Adipocyte (in vitro differentiated cells): ENCODE results near the gene ELOVL6.
"Not testable (repeated sequence)": the region's sequence is repeated elsewhere in the genome, so short reads cannot be mapped to it uniquely, and the experiment has no call there.

Experiments used
- DNase-seq: peaks from one replicate; pipeline ENCODE4 v3.0.0-alpha.2; 2015; ENCODE audit warnings: low read depth
- H3K27me3 ChIP-seq: replicated peaks from 2 replicates; pipeline ENCODE4 v1.7.0; 2013; ENCODE audit warnings: mild to moderate bottlenecking, low read length, moderate library complexity; ENCODE audit not compliant: control insufficient read depth, insufficient read depth
- H3K36me3 ChIP-seq: 2 replicates; pipeline ENCODE4 v1.7.0; 2013; ENCODE audit warnings: low read length, mild to moderate bottlenecking, moderate library complexity; ENCODE audit not compliant: control insufficient read depth, insufficient read depth, severe bottlenecking
- H3K4me1 ChIP-seq: 2 replicates; pipeline ENCODE4 v1.7.0; 2013; ENCODE audit warnings: mild to moderate bottlenecking, low read length, moderate library complexity; ENCODE audit not compliant: control insufficient read depth, insufficient read depth
- H3K4me3 ChIP-seq: 2 replicates; pipeline ENCODE4 v1.7.0; 2013; ENCODE audit warnings: mild to moderate bottlenecking, low read length, moderate library complexity
- H3K9ac ChIP-seq: 2 replicates; pipeline ENCODE4 v1.7.0; 2013; ENCODE audit warnings: mild to moderate bottlenecking, low read length, moderate library complexity
- H3K9me3 ChIP-seq: 2 replicates; pipeline ENCODE4 v1.7.0; 2013; ENCODE audit warnings: mild to moderate bottlenecking, low read length, moderate library complexity; ENCODE audit not compliant: control insufficient read depth

ELOVL6 gene

DNA sequence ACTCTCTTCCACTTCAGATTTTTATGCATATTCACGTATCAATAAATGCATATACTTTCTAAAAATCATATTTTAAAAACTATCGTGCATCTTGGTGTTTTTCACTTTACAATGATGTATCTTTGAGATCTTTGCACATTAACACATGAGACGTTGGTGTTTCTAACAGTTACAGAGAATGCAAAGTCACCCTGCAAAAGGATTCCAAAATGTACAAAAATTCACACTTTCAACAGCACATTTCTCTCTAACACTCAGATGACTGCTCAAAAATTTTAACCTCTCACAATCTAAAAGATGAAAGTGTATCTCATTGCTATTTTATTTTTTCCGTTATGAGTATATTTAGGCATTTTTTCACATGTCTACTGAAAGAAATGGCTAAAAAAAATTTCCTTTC is 38.9 kb downstream of the ELOVL6 start:
- no peaks in the 10 kb centered on the region for H3K27me3 ChIP-seq
- peaks cover 40% of the 10 kb centered on the region for H3K4me1 ChIP-seq
- no peaks in the 10 kb centered on the region for H3K9me3 ChIP-seq
- DNase-seq: no peak
- H3K4me3 ChIP-seq: no peak overlapping the region
- peaks cover 11% of the 10 kb centered on the region for H3K36me3 ChIP-seq
- no peak overlapping the region for H3K9ac ChIP-seq

DNA sequence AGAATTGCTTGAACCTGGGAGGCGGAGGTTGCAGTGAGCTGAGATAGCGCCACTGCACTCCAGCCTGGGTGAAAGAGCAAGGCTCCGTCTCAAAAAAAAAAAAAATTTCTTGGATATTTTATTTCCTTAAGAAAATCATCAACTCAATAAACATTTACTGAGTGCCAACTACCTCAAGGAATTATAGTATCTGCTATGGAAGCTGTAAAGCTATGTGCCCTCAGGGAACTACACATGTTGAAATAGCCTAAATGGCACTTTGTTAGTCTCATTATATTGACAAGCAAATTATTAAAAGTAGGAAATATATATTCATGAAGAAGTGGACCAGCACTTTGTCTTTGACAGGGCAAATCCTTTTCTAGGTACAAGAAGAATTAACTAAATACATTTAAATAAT is 40.8 kb downstream of the ELOVL6 start:
- Histone ChIP-seq H3K4me1 (peaks cover 22% of the 10 kb centered on the region), H3K4me3 (no peak overlapping the region), H3K9ac (no peak overlapping the region), H3K36me3 (peaks cover 12% of the 10 kb centered on the region), H3K9me3 (no peaks in the 10 kb centered on the region), H3K27me3 (no peaks in the 10 kb centered on the region)
- DNase-seq: no peak

GRCh38 chr4:110157166-110157565 is 41.2 kb downstream of the ELOVL6 start:
- DNase-seq, H3K27me3 ChIP-seq, H3K4me3 ChIP-seq, H3K9me3 ChIP-seq, H3K9ac ChIP-seq: not testable (repeated sequence)
- H3K36me3 ChIP-seq: peaks cover 16% of the 10 kb centered on the region
- peaks cover 22% of the 10 kb centered on the region for H3K4me1 ChIP-seq

GRCh38 chr4:110156442-110156841 is 42.0 kb downstream of the ELOVL6 start:
- DNase-seq: no peak
- Histone ChIP-seq H3K27me3 (no peaks in the 10 kb centered on the region), H3K4me3 (no peak overlapping the region), H3K9me3 (no peaks in the 10 kb centered on the region), H3K36me3 (peaks cover 18% of the 10 kb centered on the region), H3K4me1 (peaks cover 22% of the 10 kb centered on the region), H3K9ac (no peak overlapping the region)

- Histone ChIP-seq H3K4me1 (peaks cover 22% of the 10 kb centered on the region), H3K4me3 (no peak overlapping the region), H3K36me3 (peaks cover 18% of the 10 kb centered on the region), H3K27me3 (no peaks in the 10 kb centered on the region), H3K9me3 (no peaks in the 10 kb centered on the region), H3K9ac (no peak overlapping the region)
- no peak for DNase-seq
Measured at GRCh38 chr4:110155654-110156053, 42.8 kb downstream of the ELOVL6 start.

DNA sequence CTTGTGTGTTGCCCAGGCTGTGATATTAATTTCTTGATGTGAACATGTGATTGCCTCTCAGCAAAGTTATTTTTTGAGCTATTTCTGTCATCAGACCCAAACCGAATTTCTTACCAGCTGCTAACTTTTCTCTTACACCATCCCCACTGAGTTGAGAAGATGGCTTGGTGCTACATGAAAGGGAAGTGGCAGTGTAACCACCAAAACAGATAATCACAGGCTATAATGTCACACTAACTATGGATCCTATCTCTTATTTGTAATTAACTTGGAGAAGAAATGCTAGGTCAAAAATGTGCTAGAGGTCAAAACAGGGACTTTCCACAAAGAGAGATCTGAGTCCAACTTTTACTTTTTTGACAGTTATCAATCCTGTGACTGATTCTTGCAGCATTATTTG is 43.8 kb downstream of the ELOVL6 start:
- no peak overlapping the region for H3K4me3 ChIP-seq
- peaks cover 15% of the 10 kb centered on the region for H3K36me3 ChIP-seq
- no peak for DNase-seq
- peaks cover 18% of the 10 kb centered on the region for H3K4me1 ChIP-seq
- no peak overlapping the region for H3K9ac ChIP-seq
- H3K9me3 ChIP-seq: no peaks in the 10 kb centered on the region
- no peaks in the 10 kb centered on the region for H3K27me3 ChIP-seq

GRCh38 chr4:110152386-110152785 is 46.0 kb downstream of the ELOVL6 start:
- H3K9ac ChIP-seq: no peak overlapping the region
- H3K27me3 ChIP-seq: no peaks in the 10 kb centered on the region
- H3K36me3 ChIP-seq: peaks cover 29% of the 10 kb centered on the region
- peaks cover 8% of the 10 kb centered on the region for H3K4me1 ChIP-seq
- no peak overlapping the region for H3K4me3 ChIP-seq
- no peaks in the 10 kb centered on the region for H3K9me3 ChIP-seq
- DNase-seq: no peak

DNA sequence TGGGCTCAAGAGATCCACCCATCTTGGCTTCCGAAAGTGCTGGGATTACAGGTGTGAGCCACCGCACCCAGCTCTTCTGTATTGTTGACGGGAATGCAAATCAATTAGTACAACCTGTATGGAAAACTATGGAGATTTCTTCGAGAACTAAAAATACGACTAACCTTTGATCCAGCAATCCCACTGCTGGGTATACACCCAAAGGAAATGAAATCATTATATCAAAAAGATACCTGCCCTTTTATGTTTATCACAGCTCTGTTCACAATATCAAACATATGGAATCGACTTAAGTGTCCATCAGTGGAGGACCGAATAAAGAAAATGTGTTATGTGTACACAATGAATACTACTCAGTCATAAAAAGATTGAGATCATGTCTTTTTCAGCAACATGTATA is 49.3 kb downstream of the ELOVL6 start:
- Histone ChIP-seq H3K4me1 (peaks cover 4% of the 10 kb centered on the region), H3K36me3 (peaks cover 41% of the 10 kb centered on the region), H3K9ac (no peak overlapping the region), H3K4me3 (no peak overlapping the region), H3K27me3 (no peaks in the 10 kb centered on the region), H3K9me3 (peaks cover 4% of the 10 kb centered on the region)
- no peak for DNase-seq

DNA sequence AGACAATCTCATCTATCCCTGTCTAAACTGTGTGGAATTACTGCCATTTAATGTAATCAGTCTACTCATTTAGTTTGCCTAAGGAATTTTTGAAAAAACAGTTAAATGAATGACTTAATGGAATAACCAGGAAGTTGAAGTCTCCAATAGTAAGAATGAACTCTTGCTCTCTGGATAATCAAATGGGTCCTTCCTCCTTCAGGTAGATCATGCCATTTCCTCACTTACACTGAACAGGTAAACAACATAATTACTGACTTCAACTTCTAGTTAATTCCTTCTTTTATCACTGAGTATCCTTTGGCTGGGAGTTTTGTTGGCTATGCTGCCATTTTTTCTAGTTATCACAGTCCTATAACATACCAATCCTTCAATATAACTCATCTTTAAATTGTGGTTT is 56.0 kb downstream of the ELOVL6 start:
- Histone ChIP-seq H3K4me1 (peaks cover 17% of the 10 kb centered on the region), H3K9ac (no peak overlapping the region), H3K36me3 (peaks cover 26% of the 10 kb centered on the region), H3K9me3 (peaks cover 4% of the 10 kb centered on the region), H3K27me3 (no peaks in the 10 kb centered on the region), H3K4me3 (no peak overlapping the region)
- DNase-seq: no peak

DNA sequence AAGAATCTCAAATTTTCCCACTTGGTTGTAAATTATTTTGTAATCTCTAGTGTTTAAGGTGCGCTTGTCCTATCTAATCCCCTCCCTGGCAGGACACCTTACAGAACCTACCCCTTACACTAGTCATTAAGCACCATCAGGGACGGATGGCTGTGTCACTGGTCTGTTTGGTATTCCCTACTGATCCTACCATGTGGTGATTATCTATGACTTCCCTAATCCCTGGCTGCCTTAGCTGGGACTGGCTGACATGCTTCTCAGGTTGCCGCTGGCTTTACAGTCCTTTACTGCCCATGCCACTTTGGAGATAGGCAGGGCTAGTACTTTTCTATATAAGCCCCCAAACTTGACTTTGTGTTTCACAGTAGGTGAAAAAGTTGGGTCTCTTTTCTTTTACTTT is 58.6 kb downstream of the ELOVL6 start:
- H3K9ac ChIP-seq: no peak overlapping the region
- no peaks in the 10 kb centered on the region for H3K27me3 ChIP-seq
- H3K9me3 ChIP-seq: no peaks in the 10 kb centered on the region
- H3K4me1 ChIP-seq: peaks cover 21% of the 10 kb centered on the region
- H3K36me3 ChIP-seq: peaks cover 14% of the 10 kb centered on the region
- no peak overlapping the region for H3K4me3 ChIP-seq
- DNase-seq: no peak

DNA sequence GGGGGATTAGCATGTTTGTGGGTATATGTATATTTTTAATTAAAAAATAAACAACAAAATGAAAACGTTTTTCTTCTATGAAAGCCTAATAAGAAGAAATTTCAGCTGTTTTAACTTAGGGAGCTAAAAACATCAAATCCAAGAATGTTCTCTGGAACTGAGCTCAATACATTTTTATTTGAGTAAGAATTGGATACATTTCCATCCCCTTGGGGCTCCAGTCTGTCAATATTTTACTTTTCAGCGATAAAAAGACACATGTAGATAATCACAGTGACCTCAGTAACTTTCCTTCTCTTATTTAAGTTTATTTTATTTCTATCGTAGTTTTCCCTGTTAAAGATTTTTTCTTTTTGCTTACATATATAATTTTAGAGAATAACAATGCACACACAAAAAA is 59.3 kb downstream of the ELOVL6 start:
- Histone ChIP-seq H3K27me3 (no peaks in the 10 kb centered on the region), H3K4me1 (peaks cover 28% of the 10 kb centered on the region), H3K4me3 (no peak overlapping the region), H3K36me3 (peaks cover 14% of the 10 kb centered on the region), H3K9me3 (no peaks in the 10 kb centered on the region), H3K9ac (no peak overlapping the region)
- DNase-seq: peak; percentile 11

GRCh38 chr4:110138551-110138950 is 59.9 kb downstream of the ELOVL6 start:
- peaks cover 33% of the 10 kb centered on the region for H3K4me1 ChIP-seq
- H3K9ac ChIP-seq: no peak overlapping the region
- no peak for DNase-seq
- no peaks in the 10 kb centered on the region for H3K9me3 ChIP-seq
- no peak overlapping the region for H3K4me3 ChIP-seq
- H3K36me3 ChIP-seq: peaks cover 14% of the 10 kb centered on the region
- no peaks in the 10 kb centered on the region for H3K27me3 ChIP-seq
